ENCODE results near the gene KLRC4.
"Not testable (repeated sequence)": the region's sequence is repeated elsewhere in the genome, so short reads cannot be mapped to it uniquely, and the experiment has no call there.

KLRC4 gene, protein sequence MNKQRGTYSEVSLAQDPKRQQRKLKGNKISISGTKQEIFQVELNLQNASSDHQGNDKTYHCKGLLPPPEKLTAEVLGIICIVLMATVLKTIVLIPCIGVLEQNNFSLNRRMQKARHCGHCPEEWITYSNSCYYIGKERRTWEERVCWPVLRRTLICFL

DNA sequence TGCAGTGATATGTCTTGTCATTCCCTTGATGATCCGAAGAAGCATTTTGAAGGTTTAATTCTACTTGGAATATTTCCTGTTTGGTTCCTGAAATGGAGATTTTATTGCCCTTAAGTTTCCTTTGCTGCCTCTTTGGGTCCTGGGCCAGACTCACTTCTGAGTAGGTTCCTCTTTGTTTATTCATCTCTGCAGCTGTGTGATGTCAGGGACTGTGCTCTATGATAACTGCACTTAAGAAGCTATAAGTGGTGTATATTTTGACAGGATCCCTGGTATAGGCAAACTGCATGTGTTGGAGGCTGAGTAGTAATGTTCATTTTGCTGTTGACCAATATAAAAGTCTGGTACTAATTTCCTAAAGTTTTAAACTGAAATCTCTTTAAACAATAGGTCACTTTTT, at the start of gene KLRC4:
KLRC4 (minus strand) TSS at position 366 of the 400 bp plus-strand sequence; CDS start at position 184, 182 bp downstream.
- FAIRE-seq, result no peak

DNA sequence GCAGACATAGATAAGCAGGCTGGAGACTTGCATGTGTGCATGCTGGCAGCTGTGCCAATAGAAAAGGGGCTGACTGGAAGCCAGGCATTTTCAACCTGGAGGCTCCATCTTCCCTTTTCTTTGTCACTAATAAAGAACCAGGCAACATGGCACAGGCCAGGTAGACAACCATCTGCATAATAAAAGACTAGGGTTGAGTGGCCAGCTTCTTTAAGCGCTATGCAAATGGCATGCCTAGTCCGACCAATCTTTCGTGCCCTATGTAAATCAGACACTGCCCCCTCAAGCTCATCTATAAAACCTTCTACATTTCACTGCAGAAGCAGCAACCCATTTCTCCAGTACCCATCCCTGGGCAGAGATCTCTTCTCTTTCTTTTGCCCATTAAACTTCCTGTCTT, 48.2 kb upstream of the KLRC4 start:
- no peak for FAIRE-seq

DNA sequence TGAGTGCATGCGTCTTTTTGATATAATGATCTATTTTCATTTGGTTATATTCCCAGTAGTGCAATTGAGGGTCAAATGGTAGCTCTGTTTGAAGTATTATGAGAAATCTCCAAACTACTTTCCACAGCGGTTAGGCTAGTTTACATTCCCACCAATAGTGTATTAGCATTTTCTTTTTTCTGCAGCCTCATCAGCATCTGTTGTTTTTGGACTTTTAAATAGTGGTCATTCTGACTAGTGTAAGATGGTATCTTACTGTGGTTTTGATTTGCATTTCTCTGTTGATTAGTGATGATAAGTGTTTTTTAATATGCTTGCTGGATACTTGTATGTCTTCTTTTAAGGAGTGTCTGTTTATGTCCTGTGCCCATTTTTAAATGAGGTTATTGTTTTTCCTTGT, 47.3 kb upstream of the KLRC4 start:
- FAIRE-seq, result no peak

DNA sequence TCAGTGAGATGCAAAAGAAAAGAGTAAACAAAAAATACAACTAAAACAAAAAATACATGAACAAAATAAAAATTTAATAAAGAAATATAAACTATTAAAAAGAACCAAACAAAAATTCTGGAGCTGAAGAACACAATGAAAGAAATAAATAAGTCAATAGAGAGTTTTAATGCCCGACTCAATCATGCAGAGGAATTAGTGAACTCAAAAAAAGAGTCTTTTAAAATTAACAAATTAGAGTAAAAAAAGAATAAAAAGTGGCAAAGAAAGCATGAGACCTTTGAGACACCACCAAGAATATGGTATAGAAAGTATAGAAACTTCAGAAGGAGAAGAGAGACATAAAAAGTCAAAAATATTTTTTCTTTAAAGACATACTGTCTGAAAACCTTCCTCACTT, 46.2 kb upstream of the KLRC4 start:
- peak; percentile 57 for FAIRE-seq

DNA sequence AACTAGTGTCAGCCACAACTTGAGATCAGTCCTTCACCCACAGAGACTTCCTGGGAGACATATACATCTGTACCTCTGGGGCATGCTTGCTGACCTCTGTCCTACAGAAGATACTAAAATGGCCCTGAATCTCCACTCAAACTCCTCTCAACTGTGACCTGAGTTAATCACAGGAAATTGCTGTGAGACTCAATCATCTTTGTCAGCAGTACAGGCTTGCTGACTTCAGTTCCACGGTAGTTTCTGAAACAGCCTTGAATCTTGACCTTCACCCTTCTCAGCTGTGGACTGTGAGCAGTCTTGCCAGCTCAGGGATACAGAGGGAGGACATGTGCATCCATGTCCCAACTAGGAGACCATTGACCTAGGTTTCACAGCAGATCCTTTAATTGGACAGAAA, 45.0 kb upstream of the KLRC4 start:
- no peak for FAIRE-seq

DNA sequence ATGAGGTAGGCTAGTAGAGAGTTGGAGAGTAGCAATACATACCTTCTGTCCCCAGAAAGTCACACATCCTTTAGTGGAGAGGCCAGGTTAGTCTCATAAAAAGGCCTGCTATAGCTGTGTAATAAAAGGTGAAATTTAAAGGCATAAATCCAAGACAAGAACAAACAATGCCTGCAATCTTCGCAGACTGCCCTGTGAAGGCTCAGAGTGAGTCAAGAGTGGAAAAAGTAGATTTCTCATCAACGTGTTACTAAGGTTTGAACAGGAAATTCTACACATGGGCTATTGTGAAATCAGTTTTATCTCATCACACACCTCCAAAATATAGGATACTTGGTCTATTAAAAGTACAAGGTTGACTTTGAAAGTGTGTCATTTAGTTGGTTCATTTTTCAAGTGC, 43.6 kb upstream of the KLRC4 start, which contains the start of gene KLRC1:
KLRC1 (minus strand) TSS at position 222 of the 400 bp plus-strand sequence. CDS start 2,221 bp downstream, outside the sequence.
- FAIRE-seq, result no peak

DNA sequence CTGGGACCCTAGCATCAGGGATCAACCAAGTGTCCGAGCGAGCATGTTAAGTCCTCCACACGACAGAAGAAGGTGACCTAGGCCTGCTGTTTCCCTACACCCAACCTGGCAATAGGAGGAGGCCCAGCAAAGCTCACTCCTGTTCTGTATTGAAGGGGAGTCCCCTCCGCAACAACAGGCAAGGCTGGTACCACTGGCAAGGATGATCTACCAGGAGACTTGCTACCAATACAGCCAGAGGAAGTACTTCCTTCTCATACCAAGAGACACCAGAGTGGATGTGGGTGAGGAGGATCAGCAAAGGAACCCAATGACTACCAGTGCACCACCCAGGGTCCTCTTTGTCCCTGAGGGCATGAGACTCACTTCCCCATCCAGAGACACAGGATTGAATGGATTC, 38.7 kb upstream of the KLRC4 start:
- no peak for FAIRE-seq

DNA sequence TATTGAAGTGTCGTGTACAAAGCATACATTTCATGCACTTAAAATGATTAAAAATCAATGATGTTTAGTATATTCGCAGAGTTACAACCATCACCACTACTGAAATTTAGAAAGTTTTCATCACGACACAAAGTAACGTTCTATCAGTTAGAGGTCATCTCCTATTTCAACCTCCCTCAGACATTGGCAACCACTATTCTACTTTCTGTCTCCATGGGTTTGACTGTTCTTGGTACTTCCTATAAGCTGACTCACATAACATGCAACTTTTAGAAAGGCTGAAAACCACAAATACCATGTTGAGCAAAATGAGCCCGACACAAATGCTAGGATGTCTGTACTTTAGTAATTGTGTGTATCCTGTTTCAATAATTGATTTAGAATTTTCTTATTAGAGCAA, 36.5 kb upstream of the KLRC4 start:
- not testable (repeated sequence) for FAIRE-seq

DNA sequence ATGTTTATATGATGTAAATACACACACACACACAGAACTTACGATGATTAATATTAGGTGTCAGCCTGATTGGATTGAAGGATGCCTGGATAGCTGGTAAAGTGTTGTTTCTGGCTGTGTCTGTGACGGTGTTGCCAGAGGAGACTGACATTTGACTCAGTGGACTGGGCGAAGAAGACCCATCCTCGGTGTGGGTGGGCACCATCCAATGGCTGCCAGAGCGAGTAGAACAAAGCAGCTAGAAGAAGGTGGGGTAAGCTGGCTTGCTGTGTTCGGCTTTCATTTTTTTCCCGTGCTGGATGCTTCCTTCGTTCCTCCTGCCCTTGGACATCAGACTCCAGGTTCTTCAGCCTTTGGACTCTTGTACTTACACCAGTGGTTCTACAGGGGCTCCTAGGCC, 31.6 kb upstream of the KLRC4 start:
- not testable (repeated sequence) for FAIRE-seq

DNA sequence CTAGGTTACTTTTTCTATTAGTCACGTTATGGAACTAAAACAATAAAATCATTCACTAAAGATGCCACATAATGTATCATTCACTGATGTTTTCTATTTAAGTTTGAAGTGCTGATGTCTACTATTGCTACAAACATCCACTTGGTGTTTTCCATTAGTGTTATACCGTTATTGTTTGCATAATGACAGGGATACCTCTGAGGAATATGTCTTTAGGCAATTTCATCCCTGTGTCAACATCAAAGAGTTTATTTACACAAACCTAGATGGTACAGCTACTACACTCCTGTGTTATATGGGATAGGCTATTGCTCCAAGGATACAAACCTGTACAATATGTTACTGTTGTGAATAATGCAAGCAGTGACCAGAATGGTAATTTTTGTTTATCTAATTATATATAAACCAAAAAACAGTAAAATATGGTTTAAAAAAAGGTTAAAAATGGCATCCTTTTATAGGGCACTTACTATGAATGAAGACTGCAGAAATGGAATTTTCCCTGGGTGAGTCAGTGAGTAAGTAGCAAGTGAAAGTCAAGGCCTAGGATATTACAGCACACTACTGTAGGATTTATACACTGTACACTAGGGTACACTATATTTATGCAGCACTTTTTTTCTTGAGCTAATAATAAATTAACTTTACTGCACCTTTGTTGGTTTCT, 30.2 kb upstream of the KLRC4 start:
- FAIRE-seq, result not testable (repeated sequence)

DNA sequence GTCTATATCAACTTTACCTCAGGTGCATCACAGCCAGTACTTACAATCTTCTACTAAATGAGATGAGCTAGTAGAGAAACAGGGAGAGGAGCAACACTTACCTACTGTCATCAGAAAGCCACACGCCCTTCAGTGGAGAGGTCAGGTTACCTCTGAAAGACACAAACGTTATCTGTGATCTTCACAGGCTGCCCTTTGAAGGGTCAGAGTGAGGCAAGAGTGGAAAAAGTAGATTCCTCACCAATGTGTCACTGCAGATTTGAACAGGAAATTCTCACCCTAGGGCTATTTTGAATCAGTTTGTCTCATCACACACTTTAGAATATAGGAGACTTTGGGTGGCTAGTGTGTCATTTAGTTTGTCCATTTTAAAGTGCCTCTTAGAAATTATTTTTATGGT, 28.0 kb upstream of the KLRC4 start:
- FAIRE-seq, result not testable (repeated sequence)

DNA sequence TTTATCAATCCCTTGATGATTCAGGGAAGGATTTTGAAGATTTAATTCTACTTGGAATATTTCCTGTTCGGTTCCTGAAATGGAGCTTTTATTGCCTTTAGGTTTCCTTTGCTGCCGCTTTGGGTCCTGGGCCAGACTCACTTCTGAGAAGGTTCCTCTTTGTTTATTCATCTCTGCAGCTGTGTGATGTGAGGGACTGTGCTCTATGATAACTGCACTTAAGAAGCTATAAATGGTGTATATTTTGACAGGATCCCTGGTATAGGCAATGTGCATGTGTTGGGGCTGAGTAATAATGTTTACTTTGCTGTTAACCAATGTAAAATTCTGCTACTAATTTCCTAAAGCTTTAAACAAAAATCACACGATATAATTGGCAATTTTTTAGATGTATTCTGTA, 26.3 kb upstream of the KLRC4 start, which contains the start of gene KLRC2:
KLRC2 (minus strand) TSS at position 195 of the 400 bp plus-strand sequence; CDS start at position 171, 24 bp downstream.
- FAIRE-seq, result not testable (repeated sequence)

DNA sequence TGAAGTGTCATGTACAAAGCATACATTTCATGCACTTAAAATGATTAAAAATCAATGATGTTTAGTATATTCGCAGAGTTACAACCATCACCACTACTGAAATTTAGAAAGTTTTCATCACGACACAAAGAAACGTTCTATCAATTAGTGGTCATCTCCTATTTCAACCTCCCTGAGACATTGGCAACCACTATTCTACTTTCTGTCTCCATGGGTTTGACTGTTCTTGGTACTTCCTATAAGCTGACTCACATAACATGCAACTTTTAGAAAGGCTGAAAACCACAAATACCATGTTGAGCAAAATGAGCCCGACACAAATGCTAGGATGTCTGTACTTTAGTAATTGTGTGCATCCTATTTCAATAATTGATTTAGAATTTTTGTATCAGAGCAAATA, 21.1 kb upstream of the KLRC4 start:
- FAIRE-seq, result not testable (repeated sequence)

DNA sequence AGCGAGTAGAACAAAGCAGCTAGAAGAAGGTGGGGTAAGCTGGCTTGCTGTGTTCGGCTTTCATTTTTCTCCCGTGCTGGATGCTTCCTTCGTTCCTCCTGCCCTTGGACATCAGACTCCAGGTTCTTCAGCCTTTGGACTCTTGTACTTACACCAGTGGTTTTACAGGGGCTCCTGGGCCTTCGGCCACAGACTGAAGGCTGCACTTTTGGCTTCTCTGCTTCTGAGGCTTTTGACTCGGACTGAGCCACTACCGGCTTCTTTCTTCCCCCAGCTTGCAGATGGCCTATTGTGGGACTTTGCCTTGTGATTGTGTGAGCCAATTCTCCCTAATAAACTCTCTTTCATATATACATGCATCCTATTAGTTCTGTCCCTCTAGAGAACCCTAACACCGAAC, 16.4 kb upstream of the KLRC4 start:
- FAIRE-seq, result not testable (repeated sequence)

DNA sequence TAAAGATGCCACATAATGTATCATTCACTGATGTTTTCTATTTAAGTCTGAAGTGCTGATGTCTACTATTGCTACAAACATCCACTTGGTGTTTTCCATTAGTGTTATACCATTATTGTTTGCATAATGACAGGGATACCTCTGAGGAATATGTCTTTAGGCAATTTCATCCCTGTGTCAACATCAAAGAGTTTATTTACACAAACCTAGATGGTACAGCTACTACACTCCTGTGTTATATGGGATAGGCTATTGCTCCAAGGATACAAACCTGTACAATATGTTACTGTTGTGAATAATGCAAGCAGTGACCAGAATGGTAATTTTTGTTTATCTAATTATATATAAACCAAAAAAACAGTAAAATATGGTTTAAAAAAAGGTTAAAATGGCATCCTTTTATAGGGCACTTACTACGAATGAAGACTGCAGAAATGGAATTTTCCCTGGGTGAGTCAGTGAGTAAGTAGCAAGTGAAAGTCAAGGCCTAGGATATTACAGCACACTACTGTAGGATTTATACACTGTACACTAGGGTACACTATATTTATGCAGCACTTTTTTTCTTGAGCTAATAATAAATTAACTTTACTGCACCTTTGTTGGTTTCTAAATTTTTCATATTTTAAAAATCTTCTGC, 14.8 kb upstream of the KLRC4 start:
- FAIRE-seq, result peak; percentile 61

DNA sequence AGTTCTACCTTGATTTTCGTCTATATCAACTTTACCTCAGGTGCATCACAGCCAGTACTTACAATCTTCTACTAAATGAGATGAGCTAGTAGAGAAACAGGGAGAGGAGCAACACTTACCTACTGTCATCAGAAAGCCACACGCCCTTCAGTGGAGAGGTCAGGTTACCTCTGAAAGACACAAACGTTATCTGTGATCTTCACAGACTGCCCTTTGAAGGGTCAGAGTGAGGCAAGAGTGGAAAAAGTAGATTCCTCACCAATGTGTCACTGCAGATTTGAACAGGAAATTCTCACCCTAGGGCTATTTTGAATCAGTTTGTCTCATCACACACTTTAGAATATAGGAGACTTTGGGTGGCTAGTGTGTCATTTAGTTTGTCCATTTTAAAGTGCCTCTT, 12.6 kb upstream of the KLRC4 start:
- FAIRE-seq, result not testable (repeated sequence)

DNA sequence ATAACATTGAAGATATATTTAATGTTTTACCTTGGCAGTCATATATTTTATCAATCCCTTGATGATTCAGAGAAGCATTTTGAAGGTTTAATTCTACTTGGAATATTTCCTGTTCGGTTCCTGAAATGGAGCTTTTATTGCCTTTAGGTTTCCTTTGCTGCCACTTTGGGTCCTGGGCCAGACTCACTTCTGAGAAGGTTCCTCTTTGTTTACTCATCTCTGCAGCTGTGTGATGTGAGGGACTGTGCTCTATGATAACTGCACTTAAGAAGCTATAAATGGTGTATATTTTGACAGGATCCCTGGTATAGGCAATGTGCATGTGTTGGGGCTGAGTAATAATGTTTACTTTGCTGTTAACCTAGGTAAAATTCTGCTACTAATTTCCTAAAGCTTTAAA, 10.8 kb upstream of the KLRC4 start, which contains the start of gene KLRC3:
KLRC3 (minus strand) TSS at position 262 of the 400 bp plus-strand sequence; CDS start at position 217, 45 bp downstream.
- FAIRE-seq, result not testable (repeated sequence)

DNA sequence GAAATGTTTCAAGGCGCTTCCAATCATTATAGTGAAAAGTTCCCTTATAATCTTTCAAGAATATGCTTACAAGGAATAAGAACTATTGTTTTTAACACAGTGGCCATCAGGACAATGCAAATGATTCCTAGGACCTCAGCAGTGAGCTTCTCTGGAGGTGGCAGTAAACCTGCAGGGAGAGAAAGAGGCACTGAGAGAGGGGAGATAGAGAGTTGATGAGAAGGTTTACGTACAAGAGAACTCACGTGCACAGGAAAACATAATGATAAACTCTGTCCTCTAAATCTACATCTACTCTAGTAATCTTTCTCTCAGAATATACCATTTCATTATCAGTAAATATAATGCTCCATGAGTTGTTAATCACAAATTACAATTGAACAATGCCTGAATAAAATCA, 715 bp downstream of the KLRC4 start:
- no peak for FAIRE-seq

DNA sequence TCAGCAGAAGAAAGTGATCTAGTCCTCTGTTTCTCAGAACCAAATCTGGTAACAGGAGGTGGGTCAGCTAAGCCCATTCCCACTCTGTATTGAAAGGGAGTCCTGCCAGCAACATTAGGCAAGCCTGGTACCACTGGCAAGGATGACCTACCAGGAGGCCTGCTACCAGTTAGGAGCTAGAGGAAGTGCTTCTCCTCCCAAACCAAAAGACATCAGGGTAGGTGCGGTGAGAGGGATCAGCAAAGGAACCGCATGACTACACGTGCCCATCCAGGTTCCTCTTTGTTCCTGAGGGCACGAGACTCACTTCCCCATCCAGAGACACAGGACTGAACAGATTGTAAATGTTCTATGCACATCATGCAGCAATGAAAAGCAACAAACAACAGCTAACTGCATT, 2.8 kb downstream of the KLRC4 start:
- no peak for FAIRE-seq

DNA sequence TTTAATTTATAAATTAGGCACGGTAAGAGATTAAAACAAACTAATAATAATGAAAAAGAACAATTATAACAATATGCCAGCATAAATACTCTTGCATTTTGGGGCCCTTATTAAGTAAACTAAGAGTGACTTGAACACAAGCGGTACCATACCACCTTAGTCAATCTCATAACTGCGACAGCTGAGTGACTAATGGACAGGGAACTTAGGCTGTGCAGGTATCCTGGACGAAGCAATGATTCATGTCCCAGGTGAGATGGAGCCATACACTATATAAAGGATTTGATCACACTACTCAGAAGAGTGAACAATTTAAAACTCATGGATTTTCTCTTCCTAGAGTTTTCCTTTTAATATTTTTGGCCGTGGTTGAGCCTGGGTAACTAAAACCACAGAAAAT, 4.3 kb downstream of the KLRC4 start:
- no peak for FAIRE-seq

DNA sequence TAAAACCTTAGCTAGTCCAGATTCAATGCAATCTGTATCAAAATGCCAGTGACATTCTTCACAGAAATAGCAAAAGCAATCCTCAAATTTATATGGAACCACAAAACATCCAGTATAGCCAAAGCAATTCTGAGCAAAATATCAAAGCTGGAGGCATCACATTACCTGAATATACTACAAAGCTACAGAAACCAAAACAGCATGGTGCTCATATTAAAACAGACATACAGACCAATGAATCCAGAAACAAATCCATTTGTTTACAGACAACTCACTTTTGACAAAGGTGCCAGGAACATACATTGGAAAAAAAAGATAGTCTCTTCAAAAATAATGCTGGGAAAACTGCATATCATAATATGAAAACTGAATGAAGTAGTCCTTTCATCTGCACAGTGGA, 4.8 kb downstream of the KLRC4 start:
- FAIRE-seq, result no peak

DNA sequence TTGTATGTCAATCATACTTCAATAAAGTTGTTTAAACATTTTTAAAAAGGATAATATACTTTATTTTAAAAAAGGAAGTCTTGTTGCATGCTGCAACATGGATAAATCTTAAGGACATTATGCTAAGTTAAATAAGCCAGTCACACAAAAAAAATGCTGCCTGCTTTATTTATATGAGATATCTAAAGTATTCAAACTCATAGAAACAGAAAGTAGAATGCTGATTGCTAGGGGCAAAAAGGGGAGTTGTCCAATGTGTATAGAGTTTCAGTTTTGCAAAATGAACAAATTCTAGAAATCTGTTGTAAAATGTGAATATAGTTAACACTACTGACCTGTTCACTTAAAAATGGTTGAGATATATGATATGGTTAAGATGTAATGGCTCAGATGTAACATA, 8.7 kb downstream of the KLRC4 start:
- FAIRE-seq, result no peak

DNA sequence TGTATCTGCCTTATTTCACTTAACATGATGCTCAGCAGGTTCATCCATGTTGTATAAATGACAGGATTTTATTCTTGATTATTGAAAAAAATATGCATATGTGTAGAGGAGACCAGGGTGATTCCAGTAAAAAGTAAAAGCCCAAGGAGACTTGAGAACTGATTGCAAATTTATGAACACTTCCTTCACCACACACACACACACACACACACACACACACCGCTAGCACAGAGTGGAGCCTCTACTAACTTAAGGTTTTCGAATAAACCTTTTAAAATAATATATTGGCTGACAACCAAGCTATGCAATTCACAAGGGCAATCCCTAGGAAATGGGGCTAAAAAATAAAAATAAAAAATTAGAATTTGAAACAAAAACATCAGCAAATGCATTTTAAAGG, 11.4 kb downstream of the KLRC4 start:
- FAIRE-seq, result no peak

DNA sequence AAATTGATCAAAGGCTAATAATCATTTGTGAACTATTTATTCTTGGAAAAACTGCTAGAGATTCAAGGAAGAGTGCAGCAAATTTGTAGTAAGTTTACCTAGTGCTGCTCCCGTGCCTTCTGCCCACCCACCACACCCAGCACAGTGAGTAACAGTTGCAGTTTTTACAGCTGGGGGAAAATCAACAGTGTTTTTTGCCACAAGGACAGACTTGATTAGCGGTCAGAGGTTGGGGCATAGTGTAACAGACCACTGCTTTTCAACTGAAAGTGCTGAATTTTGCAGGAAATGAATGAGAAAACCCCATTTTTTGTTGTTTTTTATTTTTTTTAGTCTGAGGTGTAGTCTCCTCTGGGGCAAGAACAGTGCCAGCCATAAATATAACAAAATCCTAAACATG, 12.3 kb downstream of the KLRC4 start:
- FAIRE-seq, result no peak
